Stimulated activated CD8-positive, alpha-beta memory T cell treated with anti-CD3 and anti-CD28 coated beads, Interleukin-12 subunit alpha, Interleukin-12 subunit beta, amount 100 ng/mL, for 24 hours (primary cell): Measurements from ENCODE around the gene EIF1.
"Not testable (repeated sequence)": the region's sequence is repeated elsewhere in the genome, so short reads cannot be mapped to it uniquely, and the experiment has no call there.

Experiments used
- DNase-seq: peaks from one replicate; pipeline ENCODE4 v3.0.0-alpha.2; 2020; ENCODE audit errors: extremely low read depth

EIF1 gene

DNA sequence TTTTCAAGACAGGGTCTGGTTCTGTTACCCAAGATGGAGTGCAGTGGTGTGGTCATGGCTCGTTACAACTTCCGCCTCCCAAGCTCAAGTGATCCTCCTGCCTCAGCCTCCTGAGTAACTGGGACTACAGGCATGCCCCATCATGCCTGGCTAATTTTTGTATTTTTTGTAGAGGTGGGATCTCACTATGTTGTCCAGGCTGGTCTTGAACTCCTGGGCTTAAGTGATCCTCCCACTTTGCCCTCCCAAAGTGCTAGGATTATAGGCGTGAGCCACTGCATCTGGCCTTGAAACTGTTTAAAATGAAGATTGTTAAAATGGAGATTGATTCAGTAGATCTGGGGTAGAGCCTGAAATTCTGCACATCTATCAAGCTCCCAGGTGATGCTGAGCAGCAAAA is 12.2 kb downstream of the EIF1 start:
- DNase-seq = not testable (repeated sequence)

DNA sequence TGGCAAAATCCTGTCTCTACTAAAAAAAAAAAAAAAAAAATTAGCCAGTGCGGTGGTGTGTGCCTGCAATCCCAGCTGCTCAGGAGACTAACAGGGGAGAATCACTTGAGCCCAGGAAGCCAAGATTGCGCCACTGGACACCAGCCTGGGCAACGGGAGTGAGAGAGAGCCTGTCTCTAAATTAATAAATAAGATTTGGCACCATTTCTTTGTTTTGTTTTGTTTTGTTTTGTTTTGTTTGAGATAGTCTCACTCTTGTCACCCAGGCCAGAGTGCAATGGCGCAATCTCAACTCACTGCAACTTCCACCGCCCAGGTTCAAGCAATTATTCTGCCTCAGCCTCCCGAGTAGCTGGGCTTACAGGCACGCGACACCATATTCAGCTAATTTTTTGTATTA is 14.0 kb downstream of the EIF1 start:
- no peak for DNase-seq

DNA sequence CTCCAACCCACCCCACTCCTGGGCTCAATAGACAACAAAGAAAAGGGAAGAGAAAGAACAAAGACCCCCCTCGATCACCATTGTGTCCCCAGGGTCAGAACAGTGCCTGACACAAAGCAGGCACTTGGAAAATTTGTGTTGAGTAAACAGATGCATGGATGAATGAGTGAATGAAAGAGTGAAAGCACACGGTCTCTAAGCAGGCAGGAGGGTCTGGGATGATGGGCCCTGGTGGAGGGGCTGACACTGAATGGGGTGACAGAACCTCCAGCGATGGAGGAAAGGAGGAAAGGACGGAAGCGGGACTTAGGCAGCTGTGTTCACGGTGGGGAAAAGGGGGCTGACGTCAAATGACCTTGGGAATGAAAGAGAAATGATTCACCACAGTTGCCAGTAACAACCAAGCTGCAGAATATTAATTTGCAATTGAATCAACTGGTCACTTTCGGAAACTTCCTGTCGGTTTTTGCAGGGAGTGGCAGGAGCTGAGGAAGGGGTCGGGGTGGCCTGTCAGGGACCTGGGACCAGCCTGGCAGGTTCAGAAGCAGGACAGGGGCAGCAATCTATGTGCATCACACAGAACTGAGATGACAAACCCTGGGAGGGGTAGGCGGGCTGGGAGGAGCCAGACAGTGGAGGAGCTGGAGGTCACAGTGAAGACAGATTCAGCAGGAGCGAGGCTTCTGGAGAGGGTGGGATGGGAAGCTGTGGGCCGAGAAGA is 16.7 kb downstream of the EIF1 start:
- DNase-seq = no peak

DNA sequence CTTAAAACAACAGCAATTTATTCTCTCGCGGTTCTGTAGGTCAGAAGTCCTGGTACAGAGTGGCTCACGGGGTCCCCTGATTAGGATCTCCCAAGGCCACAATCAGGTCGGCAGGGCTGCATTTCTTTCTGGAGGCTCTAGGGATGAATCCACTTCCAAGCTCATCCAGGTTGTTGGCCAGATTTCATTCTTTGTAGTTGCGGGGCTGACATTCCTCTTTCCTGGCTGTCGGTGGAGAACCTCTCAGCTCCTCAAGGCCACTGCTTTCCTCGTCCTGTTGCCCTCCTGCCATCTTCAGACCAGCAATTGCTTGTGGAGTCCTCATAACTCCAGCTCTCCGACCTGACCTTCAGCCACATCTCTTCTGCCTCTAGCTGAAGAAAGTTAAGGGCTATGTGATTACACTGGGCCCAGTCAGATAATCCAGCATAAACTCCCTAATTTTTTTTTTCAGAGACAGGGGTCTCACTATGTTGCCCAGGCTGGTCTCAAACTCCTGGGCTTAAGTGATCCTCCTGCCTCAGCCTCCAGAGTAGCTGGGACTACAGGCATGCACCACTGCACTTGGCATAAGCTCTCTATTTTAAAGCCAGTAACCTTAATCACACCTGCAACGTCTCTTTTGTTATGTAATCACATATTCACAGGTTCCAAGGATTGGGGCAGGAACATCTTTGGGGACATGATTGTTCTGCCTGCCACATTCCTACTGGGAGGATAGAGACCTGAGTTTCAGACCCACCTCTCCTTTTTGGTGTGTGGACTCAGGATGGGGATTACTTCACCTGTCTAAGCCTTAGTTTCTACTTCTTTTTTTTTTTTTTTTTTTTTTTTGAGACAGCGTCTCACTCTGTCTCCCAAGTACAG is 19.4 kb downstream of the EIF1 start:
- no peak for DNase-seq

DNA sequence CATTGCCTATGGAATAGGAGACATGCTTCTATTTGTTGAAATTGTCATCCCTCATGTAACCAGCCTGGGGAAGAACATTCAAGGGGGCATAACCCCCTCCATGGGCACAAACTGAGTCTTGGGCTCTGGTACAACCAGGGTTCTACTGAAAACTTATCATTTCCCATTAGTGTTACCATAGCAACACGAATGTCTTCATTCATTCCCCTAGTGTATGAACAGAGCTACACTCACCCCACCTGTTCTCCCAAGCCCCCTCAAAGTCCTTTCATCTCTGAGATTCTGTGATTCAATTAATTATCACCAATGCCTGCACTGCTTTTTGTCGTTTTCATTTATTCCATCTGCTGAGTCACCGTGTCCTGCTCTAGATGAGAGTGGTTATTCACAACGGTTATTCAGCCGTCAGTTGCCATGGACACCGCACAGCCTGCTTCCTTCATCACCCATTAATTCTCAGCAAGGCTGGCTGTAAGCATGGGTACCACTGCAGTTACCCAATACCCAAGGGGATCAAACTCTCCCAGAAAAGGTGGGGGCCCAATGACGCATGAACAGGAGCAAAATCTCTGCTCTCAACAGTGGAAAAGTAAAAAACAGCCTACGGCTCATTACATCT is 21.9 kb downstream of the EIF1 start:
- DNase-seq = no peak

DNA sequence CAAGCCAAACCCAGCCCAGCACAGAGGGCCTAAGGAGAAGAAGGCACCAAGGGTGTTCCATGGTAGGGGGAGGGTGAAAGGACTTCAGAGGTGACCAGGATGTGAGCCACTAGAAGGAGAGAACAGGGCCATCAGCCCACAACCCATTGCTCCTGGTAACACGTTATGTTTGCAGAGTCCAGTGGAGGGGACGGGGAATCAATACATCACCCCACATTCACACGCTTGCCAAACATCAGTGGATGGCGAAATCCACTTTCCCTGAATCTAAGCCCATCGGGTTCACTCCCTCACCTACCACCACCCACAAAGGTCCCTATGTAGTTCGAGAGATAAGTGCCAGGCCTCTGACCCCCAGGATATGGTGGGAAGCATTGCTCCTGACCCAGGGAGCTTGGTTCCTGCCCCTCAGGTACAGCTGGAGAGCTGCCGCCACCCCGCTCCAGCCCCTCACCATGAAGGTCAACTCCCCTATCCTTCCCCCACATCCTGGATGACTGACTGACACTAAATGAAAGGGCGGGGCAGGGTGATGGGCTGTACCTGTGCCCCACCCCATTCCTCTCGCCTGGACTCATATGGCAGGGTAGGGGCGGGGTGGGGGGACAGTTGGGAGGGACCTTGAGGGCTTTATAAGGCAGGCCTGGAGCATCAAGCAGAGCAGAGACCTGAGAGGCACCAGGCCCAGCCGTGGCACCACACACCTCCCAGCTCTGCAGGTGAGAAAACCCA is 23.1 kb downstream of the EIF1 start, which contains the start of gene GAST:
GAST (plus strand) TSS at position 663 of the 732 bp plus-strand sequence. CDS start 3,106 bp downstream, outside the sequence.
- no peak for DNase-seq

DNA sequence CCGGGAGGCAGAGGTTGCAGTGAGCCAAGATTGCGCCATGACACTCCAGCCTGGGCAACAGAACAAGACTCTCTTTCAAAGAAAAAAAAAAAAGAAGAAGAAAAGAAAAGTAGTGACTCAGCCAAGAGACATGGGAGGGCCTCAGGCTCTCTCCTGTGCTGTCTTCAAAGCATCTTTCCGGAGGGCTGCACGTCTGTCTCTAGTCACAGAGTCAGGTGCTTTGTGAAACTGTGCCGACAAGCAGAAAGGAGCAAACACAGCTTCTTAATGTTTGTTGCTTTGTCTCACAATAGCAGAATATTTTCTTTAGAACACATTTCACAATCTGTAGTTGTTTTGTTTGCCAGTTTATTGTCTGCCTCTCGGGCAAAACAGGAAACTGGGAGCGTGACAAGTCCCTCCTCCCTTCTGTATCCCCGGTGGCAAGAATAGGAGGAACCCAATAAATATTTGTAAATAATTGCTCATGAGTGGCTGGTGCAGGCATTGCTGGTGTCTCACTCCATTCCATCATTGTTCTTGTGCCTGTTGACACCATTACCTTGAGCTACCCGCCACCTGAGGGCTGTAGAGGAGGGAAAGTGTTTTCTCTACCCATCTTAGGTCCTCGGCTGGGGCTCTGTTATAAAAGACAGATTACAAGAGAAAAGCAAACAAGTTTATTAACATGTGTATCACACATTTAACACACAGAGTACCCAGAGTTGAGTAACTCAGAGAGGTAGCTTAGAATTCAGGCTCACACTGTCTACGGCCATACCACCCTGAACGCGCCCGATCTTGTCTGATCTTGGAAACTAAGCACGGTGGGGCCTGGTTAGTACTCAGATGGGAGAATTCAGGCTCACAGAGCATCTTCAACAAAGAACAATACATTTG is 29.0 kb downstream of the EIF1 start:
- DNase-seq = no peak

DNA sequence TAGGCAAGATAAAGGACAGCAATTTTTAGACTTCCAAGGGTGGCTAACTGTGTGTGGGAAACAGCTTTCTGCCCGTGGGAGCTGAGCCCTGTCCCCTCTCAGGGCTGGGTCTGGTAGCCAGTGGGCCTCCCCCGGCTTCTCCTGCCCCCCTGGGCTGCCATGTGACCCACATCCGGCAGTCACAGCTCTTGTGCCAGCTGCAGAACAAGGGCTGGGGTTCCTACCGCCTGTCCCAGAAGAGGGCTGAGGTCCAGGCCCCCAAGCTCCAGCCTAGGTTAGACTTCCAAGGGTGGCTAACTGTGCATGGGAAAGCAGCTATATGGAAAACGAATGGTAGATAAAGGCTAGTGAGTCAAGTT is 29.6 kb downstream of the EIF1 start:
- DNase-seq = no peak

DNA sequence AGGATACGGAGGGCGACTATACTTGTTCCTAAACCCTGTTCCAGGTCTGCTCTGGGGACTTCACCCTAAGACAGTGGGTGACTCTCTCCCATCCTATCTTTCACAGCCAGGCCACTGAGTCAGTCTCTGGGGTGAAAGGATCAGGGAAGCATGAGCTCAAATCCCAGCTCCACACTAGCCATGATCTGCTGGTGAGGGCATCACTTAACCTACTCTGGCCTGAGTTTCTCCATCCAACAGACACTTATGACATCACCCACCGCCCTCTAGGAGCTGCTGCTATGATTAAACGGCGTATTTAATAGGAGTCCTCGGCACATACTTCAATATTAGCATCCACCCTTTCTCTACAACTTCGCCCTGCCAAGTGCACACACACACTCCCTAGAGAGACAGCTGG is 33.5 kb downstream of the EIF1 start:
- DNase-seq = no peak

DNA sequence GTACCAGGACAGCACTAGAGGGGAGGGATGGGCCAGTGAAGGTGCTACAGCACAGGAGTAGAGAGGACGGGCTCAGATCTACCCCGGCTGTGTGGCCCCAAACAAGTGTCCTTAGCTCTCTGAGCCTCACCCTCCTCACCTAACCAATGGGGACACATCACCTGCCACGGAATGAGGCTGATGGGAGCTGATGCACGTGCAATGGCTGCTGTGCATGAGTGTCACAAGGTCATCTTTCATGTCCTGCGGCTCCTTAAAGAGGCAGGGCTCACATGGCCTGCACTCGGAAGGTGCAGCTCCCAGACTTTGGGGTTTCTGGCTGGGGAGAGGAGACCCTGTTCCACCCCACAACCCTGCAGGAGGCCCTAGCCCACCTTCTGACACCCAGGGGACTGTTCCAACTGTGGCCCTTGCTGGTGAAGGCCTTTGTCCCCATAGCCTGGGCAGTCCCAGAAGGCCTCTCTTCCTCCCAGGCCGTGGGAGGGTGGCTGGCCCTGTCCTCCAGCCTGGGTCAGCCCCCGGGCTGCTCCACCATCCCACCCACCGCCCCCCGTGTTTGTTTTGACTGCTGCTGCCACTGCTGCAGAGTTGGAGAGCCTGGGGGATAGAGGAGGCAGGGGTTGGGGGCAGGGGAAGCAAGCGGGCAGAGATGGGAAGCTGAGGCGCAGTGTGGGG is 35.3 kb downstream of the EIF1 start:
- DNase-seq = no peak

DNA sequence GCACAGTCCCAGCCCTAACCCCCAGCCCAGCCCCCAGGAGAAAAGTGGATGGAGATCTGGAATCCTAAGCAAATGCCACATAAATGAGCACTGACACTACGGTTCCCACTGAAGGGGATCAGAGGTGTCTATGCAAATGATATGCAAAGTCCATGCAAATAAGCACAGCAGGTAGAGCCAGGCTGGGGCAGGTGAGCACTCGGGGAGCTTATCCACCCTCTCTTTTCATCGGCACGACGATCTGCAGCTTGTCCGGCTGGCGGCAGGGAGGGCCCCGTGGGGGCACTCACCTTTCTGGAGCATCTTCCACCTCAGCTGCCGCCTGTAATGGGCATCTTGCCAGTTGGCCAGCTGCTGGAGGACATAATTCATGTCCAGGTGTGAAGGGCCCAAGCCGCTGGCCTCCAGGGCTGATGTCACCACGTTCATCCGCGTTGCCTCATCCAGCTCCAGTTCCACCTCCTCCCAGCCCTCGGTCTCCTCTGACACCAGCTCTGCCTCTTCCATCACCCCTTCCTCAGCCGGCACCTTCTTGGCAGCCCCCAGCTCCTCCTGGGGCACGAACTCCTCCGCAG is 35.9 kb downstream of the EIF1 start:
- DNase-seq = no peak

DNA sequence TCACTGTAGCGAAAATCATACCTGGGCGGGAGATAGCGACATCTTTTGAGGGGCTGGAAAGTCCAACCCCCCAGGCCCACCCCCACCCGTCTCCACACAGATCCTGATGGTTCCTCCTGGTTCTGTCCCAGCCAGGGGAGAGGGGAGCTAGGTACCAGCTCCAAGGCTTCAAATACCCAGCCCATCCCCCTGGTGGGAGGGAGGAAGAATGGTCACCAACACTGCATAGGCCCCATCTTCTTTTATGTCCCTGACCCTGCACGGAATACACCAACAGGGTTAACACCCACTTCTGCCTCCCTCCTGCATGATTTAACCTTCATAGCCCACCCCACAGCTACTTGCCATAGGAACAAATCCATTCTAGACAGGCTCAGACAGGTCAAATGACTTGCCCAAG is 36.4 kb downstream of the EIF1 start:
- no peak for DNase-seq

DNA sequence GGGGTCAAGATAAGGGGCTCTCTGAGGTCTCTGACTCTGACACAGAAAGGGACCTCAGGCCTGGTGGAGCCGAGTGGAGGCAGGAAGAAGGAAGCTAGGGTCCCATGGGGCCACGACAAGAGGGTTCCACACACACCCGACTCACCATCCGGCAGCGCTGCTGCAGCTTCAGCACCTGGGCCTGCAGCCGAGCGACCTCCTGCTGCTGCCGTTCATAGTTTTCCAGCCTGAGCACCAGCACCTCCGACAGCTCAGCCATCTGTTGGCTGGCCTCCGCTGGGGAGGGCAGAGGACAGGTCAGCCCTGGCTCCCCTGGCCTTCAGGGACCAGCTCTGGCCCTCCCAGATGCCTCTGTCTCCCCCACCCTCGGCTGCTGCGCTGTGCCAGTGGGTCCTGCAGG is 39.4 kb downstream of the EIF1 start:
- DNase-seq = no peak

DNA sequence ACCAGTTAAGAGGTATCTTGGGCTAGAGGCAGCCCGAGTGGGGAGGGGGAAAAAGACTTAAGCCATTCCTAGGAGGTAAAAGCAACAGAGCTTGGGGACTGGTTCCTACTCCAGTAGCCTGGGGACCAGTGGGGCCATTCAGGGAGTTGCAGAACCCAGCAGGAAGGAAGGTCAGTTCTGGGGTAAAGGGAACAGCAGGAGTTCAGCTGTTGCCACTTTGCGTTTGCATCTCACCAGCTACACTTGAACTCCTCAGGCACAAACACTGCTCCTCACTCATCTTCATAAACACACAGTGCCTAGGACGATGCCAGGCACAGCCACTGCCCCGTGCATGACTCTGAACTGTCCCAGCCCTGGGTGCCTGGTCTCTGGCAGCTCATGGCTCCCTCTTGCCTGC is 41.8 kb downstream of the EIF1 start:
- no peak for DNase-seq

DNA sequence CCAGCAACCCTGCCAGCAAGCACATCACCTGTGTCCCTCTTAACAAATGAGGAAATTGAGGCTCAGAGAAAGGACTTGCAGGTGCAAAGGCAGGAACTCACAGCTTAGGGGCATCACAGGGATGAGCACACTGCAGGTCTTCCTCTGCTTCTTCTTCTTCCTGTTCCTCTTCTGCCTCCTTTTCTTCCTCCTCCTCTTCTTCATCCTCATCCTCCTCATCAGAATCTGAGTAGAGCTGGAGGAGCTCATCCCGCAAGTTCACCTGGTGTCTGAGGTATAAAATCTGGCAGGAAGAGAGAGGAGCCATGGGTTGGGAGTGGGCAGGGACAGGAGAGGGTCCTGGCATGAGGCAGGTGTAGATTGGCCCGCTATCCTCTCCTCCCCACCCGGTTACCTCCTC is 43.2 kb downstream of the EIF1 start:
- DNase-seq = no peak

DNA sequence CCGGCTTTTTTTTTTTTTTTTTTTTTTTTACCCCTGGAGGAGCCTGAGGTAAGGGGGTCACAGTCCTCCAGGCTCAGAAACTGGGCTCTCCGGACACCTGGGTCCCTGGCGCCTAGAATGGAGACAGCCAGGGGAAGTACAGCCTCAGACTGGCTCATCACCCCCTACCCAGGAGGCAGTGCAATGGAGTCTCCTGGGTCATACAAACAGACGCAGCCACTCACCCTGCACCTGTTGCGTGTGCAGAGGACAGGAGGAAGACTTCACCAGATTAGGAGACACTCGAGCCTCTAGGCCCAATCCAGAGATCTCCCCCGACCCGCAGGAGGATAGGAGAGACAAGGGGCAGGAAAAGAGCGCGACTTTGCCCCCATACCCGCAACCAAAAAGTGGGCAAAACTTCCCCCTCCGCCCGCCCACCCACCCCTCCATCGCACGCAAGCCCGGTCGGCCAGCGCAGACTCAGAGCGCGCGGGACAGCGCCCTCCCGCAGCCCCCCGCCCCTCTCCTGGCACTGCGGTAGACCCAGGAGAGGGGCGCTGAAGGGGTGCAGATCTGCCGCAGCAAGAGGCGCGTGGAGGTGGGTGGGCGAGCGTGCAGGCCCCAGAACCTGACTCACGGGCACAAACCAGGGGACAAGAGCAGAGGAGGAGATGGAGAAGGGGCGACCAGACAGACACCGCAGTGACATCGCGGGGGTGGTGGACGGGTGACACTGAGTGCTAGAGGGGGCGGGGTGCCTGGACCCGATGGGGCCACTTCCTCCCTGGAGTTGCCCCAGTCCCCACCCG is 44.9 kb downstream of the EIF1 start:
- DNase-seq = no peak

DNA sequence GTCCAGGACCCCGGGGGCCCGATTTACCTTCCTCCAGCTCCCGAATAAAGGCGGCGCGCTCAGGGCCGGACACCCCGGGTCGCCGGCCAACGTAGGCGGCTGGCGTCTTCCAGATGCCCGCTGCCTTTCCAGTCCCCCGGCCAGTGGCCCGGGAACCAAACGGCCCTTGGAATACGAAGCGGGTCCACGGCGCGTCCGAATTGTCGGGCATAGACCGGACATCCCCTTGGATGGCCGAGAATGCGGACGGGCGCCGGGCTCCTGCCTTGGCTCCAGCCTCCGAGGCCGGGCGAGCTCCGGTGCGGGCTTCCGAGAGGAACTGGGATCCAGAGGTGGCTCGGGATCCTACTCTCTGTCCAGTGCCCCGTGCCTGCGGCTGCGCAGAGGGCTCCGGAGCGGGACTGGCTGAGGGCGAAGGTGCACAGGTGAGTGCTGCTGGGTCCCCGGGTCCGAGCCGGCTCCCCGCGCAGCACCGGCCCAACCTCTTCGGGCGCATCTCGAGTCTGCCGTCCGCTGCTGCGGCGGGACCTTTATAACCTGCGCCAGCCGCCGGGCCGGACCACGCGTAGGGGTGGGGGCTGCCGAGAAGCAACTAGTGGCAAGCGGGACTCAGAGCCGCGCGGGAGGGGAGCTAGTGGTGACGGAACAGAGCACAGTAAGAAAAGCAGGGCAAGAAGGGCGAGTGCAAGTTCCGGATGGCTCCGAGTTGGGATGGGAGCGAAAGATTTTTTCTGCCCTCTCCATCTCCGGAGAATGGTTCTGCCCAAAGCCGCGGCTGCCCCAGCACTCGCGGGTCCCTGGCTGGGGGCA is 45.7 kb downstream of the EIF1 start, which contains the start of gene HAP1:
HAP1 (minus strand) TSS at position 505 of the 810 bp plus-strand sequence; CDS start at position 496, 9 bp downstream.
- DNase-seq = no peak

DNA sequence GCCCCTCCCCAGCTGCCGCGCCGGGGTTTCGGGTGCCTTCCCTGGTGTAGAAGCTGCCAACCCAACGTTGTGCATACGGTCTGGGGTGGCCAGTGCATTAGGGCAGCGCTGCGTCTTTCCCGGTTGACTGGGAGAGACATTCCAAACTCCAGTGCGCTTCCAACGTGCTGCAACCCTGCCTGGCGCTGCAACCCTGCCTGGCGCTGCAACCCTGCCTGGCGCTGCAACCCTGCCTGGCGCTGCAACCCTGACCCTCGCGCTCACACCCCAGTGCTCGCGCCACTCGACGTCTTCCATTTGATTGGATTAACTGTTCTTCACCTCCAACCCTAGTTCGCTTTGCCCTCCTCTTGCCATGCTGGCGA is 46.2 kb downstream of the EIF1 start:
- no peak for DNase-seq
